Measurements from ENCODE around the gene METAP2. TPM values are rescaled to one million over a fixed set of nuclear protein-coding genes. Genes with fewer than 3 reads are reported as not detected.
A peak's percentile ranks its signal among the peaks of the same experiment; 100 is the strongest.

The METAP2 gene
- total and polyA plus RNA-seq, 2 experiments from 2014 or later: 111 to 159 TPM

GRCh38 chr12:95529693-95530225 is 55.8 kb downstream of the METAP2 start:
- Histone ChIP-seq H3K27me3 (ENCODE audit: insufficient read depth) (no peaks in the 10 kb centered on the region), H3K27ac (ENCODE audit: low read depth) (peak overlapping the region; percentile 71; the same call in 1 of the 2 replicates), H2AFZ (no peak overlapping the region), H3K4me1 (ENCODE audit: insufficient read depth) (peaks cover 21% of the 10 kb centered on the region), H4K20me1 (replicated peaks; ENCODE audit: insufficient read depth) (peaks cover 83% of the 10 kb centered on the region), H3K4me3 (no peak overlapping the region), H3K36me3 (ENCODE audit: insufficient read depth) (peaks cover 58% of the 10 kb centered on the region), H3K4me2 (0 out of 2 replicates have a peak overlapping the region, but pooled peaks have one; percentile 9), H3F3A (replicated peaks; ENCODE audit: low read depth) (0 out of 2 replicates have a peak, but pooled peaks cover 15% of the 10 kb centered on the region), H3K79me2 (replicated peaks; ENCODE audit: insufficient read depth) (peaks cover 100% of the 10 kb centered on the region), H3K9me2 (ENCODE audit: insufficient read depth) (no peaks in the 10 kb centered on the region)
- H3K9me3 Mint-ChIP-seq: no peaks in the 10 kb centered on the region; the same call in 2 of the 3 replicates
- ATAC-seq (no peak), DNase-seq (ENCODE audit: low spot score) (no peak)
- H3K4me3 Mint-ChIP-seq: peak overlapping the region; percentile 10; the same call in 1 of the 3 replicates
- peaks cover 12% of the 10 kb centered on the region for H3K27me3 Mint-ChIP-seq (ENCODE audit: insufficient read depth, low read depth, poor library complexity)
- H3K4me1 Mint-ChIP-seq: peaks cover 34% of the 10 kb centered on the region
- H3K27ac Mint-ChIP-seq: 0 out of 2 replicates have a peak overlapping the region, but pooled peaks have one; percentile 21
- H3K36me3 Mint-ChIP-seq (ENCODE audit: low read depth): peaks cover 87% of the 10 kb centered on the region
- TF ChIP-seq, protein P1, sequence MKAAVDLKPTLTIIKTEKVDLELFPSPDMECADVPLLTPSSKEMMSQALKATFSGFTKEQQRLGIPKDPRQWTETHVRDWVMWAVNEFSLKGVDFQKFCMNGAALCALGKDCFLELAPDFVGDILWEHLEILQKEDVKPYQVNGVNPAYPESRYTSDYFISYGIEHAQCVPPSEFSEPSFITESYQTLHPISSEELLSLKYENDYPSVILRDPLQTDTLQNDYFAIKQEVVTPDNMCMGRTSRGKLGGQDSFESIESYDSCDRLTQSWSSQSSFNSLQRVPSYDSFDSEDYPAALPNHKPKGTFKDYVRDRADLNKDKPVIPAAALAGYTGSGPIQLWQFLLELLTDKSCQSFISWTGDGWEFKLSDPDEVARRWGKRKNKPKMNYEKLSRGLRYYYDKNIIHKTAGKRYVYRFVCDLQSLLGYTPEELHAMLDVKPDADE (IDR thresholded peaks at IDR 0.05): no peak
- no peak for TF ChIP-seq POLR2AphosphoS5 (IDR thresholded peaks at IDR 0.05; ENCODE audit: low read depth)
- no peak for TF ChIP-seq CTCF (conservative IDR thresholded peaks at IDR 0.05; ENCODE audit: low read depth in 2 of 2)
- TF ChIP-seq EZH2phosphoT487 (IDR thresholded peaks at IDR 0.05; ENCODE audit: unreplicated experiment): no peak
- no peak for TF ChIP-seq ZNF331 (CRISPR knock-in tag; IDR thresholded peaks at IDR 0.05; ENCODE audit: low read depth)
- no peak for TF ChIP-seq ZNF114 (CRISPR knock-in tag; IDR thresholded peaks at IDR 0.05)
- TF ChIP-seq CREB1 (CRISPR knock-in tag; IDR thresholded peaks at IDR 0.05; ENCODE audit: low read depth): no peak
- TF ChIP-seq EZH2 (IDR thresholded peaks at IDR 0.05; ENCODE audit: low read depth, unreplicated experiment): no peak
- no peak for TF ChIP-seq NANOG (IDR thresholded peaks at IDR 0.05; ENCODE audit: borderline replicate concordance)
- no peak for TF ChIP-seq JUNB (IDR thresholded peaks at IDR 0.05; ENCODE audit: unreplicated experiment)
- TF ChIP-seq STAT1 (IDR thresholded peaks at IDR 0.05; ENCODE audit: unreplicated experiment): no peak
- no peak for TF ChIP-seq REST (IDR thresholded peaks at IDR 0.05; ENCODE audit: unreplicated experiment)
- TF ChIP-seq, protein P2, sequence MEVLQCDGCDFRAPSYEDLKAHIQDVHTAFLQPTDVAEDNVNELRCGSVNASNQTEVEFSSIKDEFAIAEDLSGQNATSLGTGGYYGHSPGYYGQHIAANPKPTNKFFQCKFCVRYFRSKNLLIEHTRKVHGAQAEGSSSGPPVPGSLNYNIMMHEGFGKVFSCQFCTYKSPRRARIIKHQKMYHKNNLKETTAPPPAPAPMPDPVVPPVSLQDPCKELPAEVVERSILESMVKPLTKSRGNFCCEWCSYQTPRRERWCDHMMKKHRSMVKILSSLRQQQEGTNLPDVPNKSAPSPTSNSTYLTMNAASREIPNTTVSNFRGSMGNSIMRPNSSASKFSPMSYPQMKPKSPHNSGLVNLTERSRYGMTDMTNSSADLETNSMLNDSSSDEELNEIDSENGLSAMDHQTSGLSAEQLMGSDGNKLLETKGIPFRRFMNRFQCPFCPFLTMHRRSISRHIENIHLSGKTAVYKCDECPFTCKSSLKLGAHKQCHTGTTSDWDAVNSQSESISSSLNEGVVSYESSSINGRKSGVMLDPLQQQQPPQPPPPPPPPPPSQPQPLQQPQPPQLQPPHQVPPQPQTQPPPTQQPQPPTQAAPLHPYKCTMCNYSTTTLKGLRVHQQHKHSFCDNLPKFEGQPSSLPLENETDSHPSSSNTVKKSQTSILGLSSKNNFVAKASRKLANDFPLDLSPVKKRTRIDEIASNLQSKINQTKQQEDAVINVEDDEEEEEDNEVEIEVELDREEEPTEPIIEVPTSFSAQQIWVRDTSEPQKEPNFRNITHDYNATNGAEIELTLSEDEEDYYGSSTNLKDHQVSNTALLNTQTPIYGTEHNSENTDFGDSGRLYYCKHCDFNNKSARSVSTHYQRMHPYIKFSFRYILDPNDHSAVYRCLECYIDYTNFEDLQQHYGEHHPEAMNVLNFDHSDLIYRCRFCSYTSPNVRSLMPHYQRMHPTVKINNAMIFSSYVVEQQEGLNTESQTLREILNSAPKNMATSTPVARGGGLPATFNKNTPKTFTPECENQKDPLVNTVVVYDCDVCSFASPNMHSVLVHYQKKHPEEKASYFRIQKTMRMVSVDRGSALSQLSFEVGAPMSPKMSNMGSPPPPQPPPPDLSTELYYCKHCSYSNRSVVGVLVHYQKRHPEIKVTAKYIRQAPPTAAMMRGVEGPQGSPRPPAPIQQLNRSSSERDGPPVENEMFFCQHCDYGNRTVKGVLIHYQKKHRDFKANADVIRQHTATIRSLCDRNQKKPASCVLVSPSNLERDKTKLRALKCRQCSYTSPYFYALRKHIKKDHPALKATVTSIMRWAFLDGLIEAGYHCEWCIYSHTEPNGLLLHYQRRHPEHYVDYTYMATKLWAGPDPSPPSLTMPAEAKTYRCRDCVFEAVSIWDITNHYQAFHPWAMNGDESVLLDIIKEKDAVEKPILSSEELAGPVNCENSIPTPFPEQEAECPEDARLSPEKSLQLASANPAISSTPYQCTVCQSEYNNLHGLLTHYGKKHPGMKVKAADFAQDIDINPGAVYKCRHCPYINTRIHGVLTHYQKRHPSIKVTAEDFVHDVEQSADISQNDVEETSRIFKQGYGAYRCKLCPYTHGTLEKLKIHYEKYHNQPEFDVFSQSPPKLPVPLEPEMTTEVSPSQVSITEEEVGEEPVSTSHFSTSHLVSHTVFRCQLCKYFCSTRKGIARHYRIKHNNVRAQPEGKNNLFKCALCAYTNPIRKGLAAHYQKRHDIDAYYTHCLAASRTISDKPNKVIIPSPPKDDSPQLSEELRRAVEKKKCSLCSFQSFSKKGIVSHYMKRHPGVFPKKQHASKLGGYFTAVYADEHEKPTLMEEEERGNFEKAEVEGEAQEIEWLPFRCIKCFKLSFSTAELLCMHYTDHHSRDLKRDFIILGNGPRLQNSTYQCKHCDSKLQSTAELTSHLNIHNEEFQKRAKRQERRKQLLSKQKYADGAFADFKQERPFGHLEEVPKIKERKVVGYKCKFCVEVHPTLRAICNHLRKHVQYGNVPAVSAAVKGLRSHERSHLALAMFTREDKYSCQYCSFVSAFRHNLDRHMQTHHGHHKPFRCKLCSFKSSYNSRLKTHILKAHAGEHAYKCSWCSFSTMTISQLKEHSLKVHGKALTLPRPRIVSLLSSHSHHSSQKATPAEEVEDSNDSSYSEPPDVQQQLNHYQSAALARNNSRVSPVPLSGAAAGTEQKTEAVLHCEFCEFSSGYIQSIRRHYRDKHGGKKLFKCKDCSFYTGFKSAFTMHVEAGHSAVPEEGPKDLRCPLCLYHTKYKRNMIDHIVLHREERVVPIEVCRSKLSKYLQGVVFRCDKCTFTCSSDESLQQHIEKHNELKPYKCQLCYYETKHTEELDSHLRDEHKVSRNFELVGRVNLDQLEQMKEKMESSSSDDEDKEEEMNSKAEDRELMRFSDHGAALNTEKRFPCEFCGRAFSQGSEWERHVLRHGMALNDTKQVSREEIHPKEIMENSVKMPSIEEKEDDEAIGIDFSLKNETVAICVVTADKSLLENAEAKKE (CRISPR knock-in tag; IDR thresholded peaks at IDR 0.05): no peak

Measured in GM23338 (cell line).